Left ventricle myocardium inferior (tissue), 1 donor: ENCODE measurements around the gene PAK2. TPM values are rescaled to one million over a fixed set of nuclear protein-coding genes. Genes with fewer than 3 reads are reported as not detected.
"Not testable (repeated sequence)": the region's sequence is repeated elsewhere in the genome, so short reads cannot be mapped to it uniquely, and the experiment has no call there.

Experiments used
- DNase-seq: peaks from one replicate; pipeline ENCODE4 v3.0.0-alpha.2; 2020
- H3K27ac ChIP-seq: fragments of 200-600 bp; replicated peaks from 2 replicates; pipeline ENCODE4 v1.8.0; 2021
- H3K27me3 ChIP-seq: fragments of 200-600 bp; 2 replicates; pipeline ENCODE4 v1.8.0; 2021; ENCODE audit warnings: low read depth
- H3K36me3 ChIP-seq: fragments of 200-600 bp; 2 replicates; pipeline ENCODE4 v1.8.0; 2021
- H3K4me1 ChIP-seq: fragments of 200-600 bp; 2 replicates; pipeline ENCODE4 v1.8.0; 2021
- H3K4me3 ChIP-seq: fragments of 200-600 bp; 2 replicates; pipeline ENCODE4 v1.8.0; 2021; ENCODE audit warnings: mild to moderate bottlenecking, moderate library complexity
- H3K9me3 ChIP-seq: fragments of 200-600 bp; replicated peaks from 2 replicates; pipeline ENCODE4 v1.8.0; 2021
- intact Hi-C: fragments of 100-400 bp; cut with micrococcal nuclease; formaldehyde crosslinking; loops from one replicate; pipeline ENCODE4 v1.11.0; 2022
- total RNA-seq: library from RNA; stranded (reverse); fragmentation: NEBNext Ultra II Directional; extraction: Animal tissue kit (Norgen Biotek cat#: 25700); gene quantifications from one replicate; pipeline ENCODE4 v1.2.1, GENCODE V29; 2021
- TF ChIP-seq, protein P1 (sequence below): fragments of 200-600 bp; IDR thresholded peaks from 2 replicates; pipeline ENCODE4 v1.8.0; 2021; ENCODE audit warnings: antibody characterized with exemption, mild to moderate bottlenecking, borderline replicate concordance
- donor health status: DM: no; HTN: yes; CAD: no; lungs with severe emphysema.

Gene PAK2
- total RNA-seq, 1 donor from 2014 or later: 45.7 TPM

DNA sequence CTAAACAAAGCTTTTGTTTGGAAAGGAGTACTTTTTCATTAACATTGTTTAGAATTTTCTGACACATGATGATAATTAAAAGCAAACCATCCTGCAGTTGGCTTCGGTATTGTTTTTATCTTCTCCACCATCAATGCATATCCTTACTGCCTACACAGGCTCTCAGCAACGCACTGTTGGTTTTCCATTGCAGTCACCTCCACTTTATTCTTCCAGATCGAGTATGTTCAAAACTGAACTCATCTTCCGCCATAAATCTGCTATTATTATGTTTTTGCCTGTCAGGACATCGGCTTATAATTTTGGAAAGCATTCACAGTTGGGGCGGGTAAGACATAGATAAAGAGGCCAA, 127.5 kb downstream of the PAK2 start:
- intact Hi-C loops: no loop called here
- TF ChIP-seq, protein P1, sequence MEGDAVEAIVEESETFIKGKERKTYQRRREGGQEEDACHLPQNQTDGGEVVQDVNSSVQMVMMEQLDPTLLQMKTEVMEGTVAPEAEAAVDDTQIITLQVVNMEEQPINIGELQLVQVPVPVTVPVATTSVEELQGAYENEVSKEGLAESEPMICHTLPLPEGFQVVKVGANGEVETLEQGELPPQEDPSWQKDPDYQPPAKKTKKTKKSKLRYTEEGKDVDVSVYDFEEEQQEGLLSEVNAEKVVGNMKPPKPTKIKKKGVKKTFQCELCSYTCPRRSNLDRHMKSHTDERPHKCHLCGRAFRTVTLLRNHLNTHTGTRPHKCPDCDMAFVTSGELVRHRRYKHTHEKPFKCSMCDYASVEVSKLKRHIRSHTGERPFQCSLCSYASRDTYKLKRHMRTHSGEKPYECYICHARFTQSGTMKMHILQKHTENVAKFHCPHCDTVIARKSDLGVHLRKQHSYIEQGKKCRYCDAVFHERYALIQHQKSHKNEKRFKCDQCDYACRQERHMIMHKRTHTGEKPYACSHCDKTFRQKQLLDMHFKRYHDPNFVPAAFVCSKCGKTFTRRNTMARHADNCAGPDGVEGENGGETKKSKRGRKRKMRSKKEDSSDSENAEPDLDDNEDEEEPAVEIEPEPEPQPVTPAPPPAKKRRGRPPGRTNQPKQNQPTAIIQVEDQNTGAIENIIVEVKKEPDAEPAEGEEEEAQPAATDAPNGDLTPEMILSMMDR: no peak

DNA sequence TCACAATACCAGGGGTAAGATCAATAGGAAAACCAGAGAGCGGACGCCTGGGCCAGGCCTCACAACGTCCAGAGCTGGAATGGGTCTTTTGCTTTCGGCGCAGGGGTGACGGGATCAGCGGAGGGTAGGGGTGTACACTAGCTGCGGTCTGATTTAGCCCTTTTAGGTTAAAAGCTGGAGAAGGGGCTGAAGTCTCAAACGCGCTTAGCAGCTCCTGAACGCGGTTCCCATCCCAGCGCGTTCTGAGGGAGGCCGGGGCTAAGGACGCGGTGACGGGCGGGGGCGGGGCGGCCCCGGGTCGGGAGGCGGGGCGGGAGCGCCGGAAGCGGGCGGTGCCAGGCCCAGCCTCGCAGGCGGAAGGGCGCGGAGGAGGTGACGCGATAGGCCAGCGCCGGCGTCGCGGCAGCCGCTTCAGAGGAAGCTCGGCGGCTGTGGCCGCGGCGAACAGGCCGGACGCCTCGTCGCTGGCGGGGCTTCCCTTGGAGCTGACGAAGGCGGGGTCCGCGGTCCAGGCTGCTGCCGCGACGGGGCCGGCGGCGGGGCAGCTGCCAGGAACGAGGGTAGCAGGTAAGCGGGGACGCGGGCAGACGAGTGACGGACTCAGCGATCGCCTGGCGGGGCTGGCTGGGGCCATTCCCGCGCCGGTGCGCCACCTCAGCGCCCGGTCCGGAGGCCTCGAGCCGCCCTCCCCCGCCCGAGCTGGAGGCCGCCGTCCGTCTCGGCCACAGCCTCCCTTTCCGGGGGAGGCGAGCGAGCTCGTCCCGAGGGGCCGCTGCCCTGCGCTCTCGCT, 128.0 kb downstream of the PAK2 start, which contains the start of gene SENP5:
TSS of gene SENP5 (plus strand) at position 414 of the 790 bp plus-strand sequence. CDS start 17,262 bp downstream, outside the sequence.
- H3K36me3 ChIP-seq: no peaks in the 10 kb centered on the region
- peak; percentile 93 for DNase-seq
- H3K27me3 ChIP-seq: no peaks in the 10 kb centered on the region
- intact Hi-C loops: no loop called here
- TF ChIP-seq, protein P1: no peak
- H3K4me3 ChIP-seq: peak within 1 kb of the TSS; percentile 98
- H3K4me1 ChIP-seq: peaks cover 45% of the 10 kb centered on the region
- no peaks in the 10 kb centered on the region for H3K9me3 ChIP-seq
- peak within 1 kb of the TSS; percentile 96 for H3K27ac ChIP-seq

More for the DNA sequence above, 127.5 kb downstream of the PAK2 start:
- Histone ChIP-seq H3K36me3 (no peaks in the 10 kb centered on the region), H3K27me3 (no peaks in the 10 kb centered on the region), H3K4me3 (peak overlapping the region; percentile 98), H3K9me3 (no peaks in the 10 kb centered on the region), H3K4me1 (peaks cover 39% of the 10 kb centered on the region), H3K27ac (peak overlapping the region; percentile 96)
- DNase-seq: no peak

DNA sequence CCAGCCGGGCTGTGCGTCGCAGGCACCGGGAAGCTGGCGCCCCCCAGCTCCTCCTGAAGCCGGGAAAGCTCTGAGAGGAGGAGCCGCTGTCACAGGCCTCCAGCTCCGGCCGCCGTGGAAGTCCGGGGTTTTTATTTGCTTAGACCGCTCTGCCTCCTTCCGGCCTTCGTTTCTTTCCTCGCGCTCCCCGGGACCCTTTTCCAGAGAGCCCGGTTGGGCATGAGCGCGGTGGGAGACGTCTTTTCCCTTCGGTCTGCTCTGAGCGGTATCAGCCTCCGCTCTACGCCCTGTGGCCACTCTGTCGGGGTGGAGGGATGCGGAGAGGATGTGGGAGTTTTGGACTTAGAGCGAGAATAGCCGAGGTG, 128.6 kb downstream of the PAK2 start:
- Histone ChIP-seq H3K4me1 (peaks cover 45% of the 10 kb centered on the region), H3K9me3 (no peaks in the 10 kb centered on the region), H3K36me3 (no peaks in the 10 kb centered on the region), H3K27me3 (no peaks in the 10 kb centered on the region), H3K4me3 (peak overlapping the region; percentile 98), H3K27ac (peak overlapping the region; percentile 96)
- TF ChIP-seq, protein P1: no peak
- peak; percentile 17 for DNase-seq
- intact Hi-C loops: no loop called here

DNA sequence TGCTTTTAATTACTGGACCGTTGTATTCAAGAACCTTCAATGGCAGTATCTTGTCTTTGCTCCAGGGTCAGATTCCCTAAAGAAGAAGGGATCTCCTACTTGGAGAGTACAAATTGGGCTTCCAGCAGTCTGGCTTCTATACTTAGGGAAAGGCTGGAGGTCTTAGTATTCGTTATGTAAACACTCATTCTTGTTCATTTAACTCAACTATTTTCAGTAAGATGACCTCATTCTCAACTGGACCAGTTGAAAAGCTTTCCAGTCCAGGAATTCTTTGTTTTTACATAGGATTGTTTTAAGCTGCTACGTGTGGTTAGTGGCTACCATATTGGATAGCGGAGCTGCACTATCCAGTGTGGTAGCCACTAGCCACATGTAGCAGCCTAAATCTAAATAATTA, 132.7 kb downstream of the PAK2 start:
- TF ChIP-seq, protein P1: no peak
- H3K27ac ChIP-seq: no peak overlapping the region
- no peaks in the 10 kb centered on the region for H3K36me3 ChIP-seq
- H3K9me3 ChIP-seq: no peaks in the 10 kb centered on the region
- no peak for DNase-seq
- no peak overlapping the region for H3K4me3 ChIP-seq
- H3K4me1 ChIP-seq: peaks cover 41% of the 10 kb centered on the region
- intact Hi-C loops: no loop called here
- no peaks in the 10 kb centered on the region for H3K27me3 ChIP-seq

DNA sequence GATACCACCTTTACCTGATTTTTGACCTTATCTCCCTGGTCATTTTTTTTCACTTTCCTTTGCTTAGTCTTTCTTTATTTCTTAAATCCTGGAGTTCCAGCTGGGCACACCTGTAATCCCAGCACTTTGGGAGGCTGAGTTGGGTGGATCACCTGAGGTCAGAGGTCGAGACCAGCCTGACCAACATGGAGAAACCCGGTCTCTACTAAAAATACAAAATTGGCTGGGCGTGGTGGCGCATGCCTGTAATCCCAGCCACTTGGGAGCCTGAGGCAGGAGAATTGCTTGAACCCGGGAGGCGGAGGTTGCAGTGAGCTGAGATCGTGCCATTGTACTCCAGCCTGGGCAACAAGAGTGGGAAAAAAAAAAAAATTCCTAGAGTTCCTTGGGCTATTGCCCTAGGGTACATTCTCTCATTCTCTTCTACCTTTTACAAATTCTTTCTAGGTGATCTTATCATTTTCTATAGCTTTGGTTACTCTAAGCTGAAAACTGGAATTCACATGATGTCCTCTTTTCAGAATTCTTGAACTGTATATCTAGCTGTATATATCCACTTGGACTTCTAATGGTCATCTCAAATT, 134.9 kb downstream of the PAK2 start:
- peaks cover 37% of the 10 kb centered on the region for H3K4me1 ChIP-seq
- H3K9me3 ChIP-seq, DNase-seq, H3K27me3 ChIP-seq, H3K27ac ChIP-seq, H3K4me3 ChIP-seq, intact Hi-C loops, H3K36me3 ChIP-seq: not testable (repeated sequence)

DNA sequence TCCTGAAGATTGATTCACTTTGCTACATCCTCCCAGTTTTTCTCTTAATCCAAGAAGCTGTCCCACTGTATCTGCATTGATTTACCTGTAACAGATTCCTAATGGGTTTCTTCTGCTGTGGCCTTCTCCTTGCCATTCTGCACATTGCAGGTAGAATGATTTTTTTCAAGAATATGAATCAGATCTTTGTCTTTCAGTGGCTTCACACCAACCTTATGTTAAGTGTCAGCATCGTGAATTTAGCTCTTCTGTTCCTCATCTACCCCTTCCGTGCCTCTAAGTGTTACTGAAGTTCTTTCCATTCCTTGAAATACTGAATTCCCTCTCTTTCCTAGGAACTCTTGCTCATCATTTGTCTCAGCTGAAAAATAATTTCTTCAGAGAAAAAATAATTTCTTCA, 135.6 kb downstream of the PAK2 start:
- peaks cover 32% of the 10 kb centered on the region for H3K4me1 ChIP-seq
- H3K9me3 ChIP-seq: no peaks in the 10 kb centered on the region
- H3K36me3 ChIP-seq: no peaks in the 10 kb centered on the region
- intact Hi-C loops: no loop called here
- DNase-seq: no peak
- no peaks in the 10 kb centered on the region for H3K27me3 ChIP-seq
- TF ChIP-seq, protein P1: no peak
- no peak overlapping the region for H3K27ac ChIP-seq
- H3K4me3 ChIP-seq: no peak overlapping the region
